ENCODE measurements around the gene ATG7.
"Not testable (repeated sequence)": the region's sequence is repeated elsewhere in the genome, so short reads cannot be mapped to it uniquely, and the experiment has no call there.

The ATG7 gene

GRCh38 chr3:11248596-11248995 is 23.6 kb upstream of the ATG7 start:
- in situ Hi-C loops (cut with MboI; ENCODE audit: low sequenced_read_pairs, unreplicated experiment), result no loop called here
- no peak for DNase-seq (ENCODE audit: low spot score)
- TF ChIP-seq CTCF (IDR thresholded peaks at IDR 0.05; ENCODE audit: borderline replicate concordance, control extremely low read depth, extremely low read depth, insufficient read depth, missing control alignments), result no peak

GRCh38 chr3:11250902-11251806 is 21.0 kb upstream of the ATG7 start:
- no peak for TF ChIP-seq CTCF (IDR thresholded peaks at IDR 0.05; ENCODE audit: borderline replicate concordance, control extremely low read depth, extremely low read depth, insufficient read depth, missing control alignments)
- in situ Hi-C loops (cut with MboI; ENCODE audit: low sequenced_read_pairs, unreplicated experiment), result no loop called here
- DNase-seq (ENCODE audit: low spot score), result no peak

GRCh38 chr3:11251807-11252176 is 20.4 kb upstream of the ATG7 start:
- in situ Hi-C loops (cut with MboI; ENCODE audit: low sequenced_read_pairs, unreplicated experiment), result no loop called here
- no peak for TF ChIP-seq CTCF (IDR thresholded peaks at IDR 0.05; ENCODE audit: borderline replicate concordance, control extremely low read depth, extremely low read depth, insufficient read depth, missing control alignments)
- no peak for DNase-seq (ENCODE audit: low spot score)

DNA sequence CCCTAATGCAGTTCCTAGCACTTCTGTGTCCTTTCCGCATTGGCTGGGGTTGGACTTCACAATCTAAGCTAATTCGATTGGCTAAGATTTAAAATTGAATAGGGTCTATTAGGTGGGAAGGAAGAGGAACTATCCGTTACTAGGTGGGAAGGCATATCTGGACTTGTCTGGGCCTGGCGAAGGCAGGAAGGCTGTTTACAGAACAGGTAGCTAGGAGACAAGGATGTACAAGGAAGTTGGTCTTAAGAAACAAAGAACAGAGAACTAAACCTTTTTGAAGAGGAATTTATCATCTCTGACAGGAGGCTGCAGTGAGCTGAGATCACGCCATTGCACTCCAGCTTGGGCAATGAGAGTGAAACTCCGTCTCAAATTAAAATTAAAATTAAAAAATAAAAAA is 17.3 kb upstream of the ATG7 start:
- in situ Hi-C loops (cut with MboI; ENCODE audit: low sequenced_read_pairs, unreplicated experiment), result no loop called here
- no peak for DNase-seq (ENCODE audit: low spot score)
- no peak for TF ChIP-seq CTCF (IDR thresholded peaks at IDR 0.05; ENCODE audit: borderline replicate concordance, control extremely low read depth, extremely low read depth, insufficient read depth, missing control alignments)

DNA sequence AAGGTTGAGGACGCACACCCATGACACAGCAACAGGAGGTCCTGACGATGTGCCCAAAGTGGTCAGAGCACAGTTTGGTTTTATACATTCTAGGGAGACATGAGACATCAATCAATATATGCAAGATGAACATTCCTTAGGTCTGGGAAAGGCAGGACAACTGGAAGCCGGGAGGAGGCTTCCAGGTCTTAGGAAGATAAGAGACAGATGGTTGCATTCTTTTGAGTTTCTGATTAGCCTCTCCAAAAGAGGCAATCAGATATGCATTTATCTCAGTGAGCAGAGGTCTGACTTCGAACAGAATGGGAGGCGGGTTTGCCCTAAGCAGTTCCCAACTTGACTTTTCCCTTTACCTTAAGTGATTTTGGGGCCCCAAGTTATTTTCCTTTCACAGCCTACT is 16.7 kb upstream of the ATG7 start:
- DNase-seq (ENCODE audit: low spot score); in situ Hi-C loops (cut with MboI; ENCODE audit: low sequenced_read_pairs, unreplicated experiment): not testable (repeated sequence)

DNA sequence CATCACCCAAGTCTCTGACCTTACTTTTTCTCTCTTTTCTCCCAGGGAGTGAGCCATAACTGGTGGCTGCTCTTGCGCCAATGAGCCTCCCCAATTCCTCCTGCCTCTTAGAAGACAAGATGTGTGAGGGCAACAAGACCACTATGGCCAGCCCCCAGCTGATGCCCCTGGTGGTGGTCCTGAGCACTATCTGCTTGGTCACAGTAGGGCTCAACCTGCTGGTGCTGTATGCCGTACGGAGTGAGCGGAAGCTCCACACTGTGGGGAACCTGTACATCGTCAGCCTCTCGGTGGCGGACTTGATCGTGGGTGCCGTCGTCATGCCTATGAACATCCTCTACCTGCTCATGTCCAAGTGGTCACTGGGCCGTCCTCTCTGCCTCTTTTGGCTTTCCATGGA is 13.2 kb upstream of the ATG7 start:
- in situ Hi-C loops (cut with MboI; ENCODE audit: low sequenced_read_pairs, unreplicated experiment), result no loop called here
- no peak for DNase-seq (ENCODE audit: low spot score)
- no peak for TF ChIP-seq CTCF (IDR thresholded peaks at IDR 0.05; ENCODE audit: borderline replicate concordance, control extremely low read depth, extremely low read depth, insufficient read depth, missing control alignments)

DNA sequence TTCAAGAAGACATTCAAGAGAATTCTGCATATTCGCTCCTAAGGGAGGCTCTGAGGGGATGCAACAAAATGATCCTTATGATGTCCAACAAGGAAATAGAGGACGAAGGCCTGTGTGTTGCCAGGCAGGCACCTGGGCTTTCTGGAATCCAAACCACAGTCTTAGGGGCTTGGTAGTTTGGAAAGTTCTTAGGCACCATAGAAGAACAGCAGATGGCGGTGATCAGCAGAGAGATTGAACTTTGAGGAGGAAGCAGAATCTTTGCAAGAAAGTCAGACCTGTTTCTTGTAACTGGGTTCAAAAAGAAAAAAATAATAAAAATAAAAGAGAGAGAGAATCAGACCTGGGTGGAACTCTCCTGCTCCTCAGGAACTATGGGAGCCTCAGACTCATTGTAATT is 11.7 kb upstream of the ATG7 start:
- in situ Hi-C loops (cut with MboI; ENCODE audit: low sequenced_read_pairs, unreplicated experiment), result no loop called here

More for the DNA sequence above, 11.7 kb upstream of the ATG7 start:
- DNase-seq (ENCODE audit: low spot score), result no peak
- TF ChIP-seq CTCF (IDR thresholded peaks at IDR 0.05; ENCODE audit: borderline replicate concordance, control extremely low read depth, extremely low read depth, insufficient read depth, missing control alignments), result no peak

Measured in GM13976 (cell line).